ENCODE measurements around the gene SLC24A1.

Gene SLC24A1

GRCh38 chr15:65680544-65680943 lies 58.8 kb downstream of the SLC24A1 start:
- no peak overlapping the region for H4K91ac ChIP-seq (ENCODE audit: low read depth, low read length)
- no peak overlapping the region for H3K23ac ChIP-seq (ENCODE audit: low read length)
- H4K8ac ChIP-seq (ENCODE audit: low read depth, low read length) = no peak overlapping the region
- H3K27ac ChIP-seq (ENCODE audit: low read depth, low read length) = no peak overlapping the region
- H3K14ac ChIP-seq (ENCODE audit: low read length) = no peak overlapping the region
- H3K9ac ChIP-seq (ENCODE audit: low read length) = no peak overlapping the region
- no peak overlapping the region for H3K4me3 ChIP-seq (ENCODE audit: low read depth, low read length)
- H3K79me1 ChIP-seq (ENCODE audit: low read length) = no peaks in the 10 kb centered on the region
- no CpG with 5 or more reads among the region's 1 CpG for WGBS (ENCODE audit: extremely low coverage, insufficient coverage, insufficient read length)
- no peaks in the 10 kb centered on the region for H3K4me1 ChIP-seq (ENCODE audit: control insufficient read depth in 1 of 2, insufficient read depth in 2 of 2, low read length in 2 of 2)
- H4K12ac ChIP-seq (ENCODE audit: low read depth, low read length) = no peak overlapping the region
- no peaks in the 10 kb centered on the region for H3K79me2 ChIP-seq (ENCODE audit: control insufficient read depth, insufficient read depth, low read length, poor library complexity)
- H2BK12ac ChIP-seq (ENCODE audit: low read length) = no peak overlapping the region
- H3K4me2 ChIP-seq (ENCODE audit: low read length) = no peak overlapping the region
- DNase-seq = no peak
- no peak overlapping the region for H2AK5ac ChIP-seq (ENCODE audit: low read length)
- no peaks in the 10 kb centered on the region for H3K9me3 ChIP-seq (ENCODE audit: insufficient read depth, low read depth, low read length)
- no peak overlapping the region for H2BK5ac ChIP-seq (ENCODE audit: low read depth, low read length, poor library complexity)
- H3K36me3 ChIP-seq (ENCODE audit: control insufficient read depth in 1 of 2, insufficient read depth in 2 of 2, low read length in 2 of 2) = no peaks in the 10 kb centered on the region
- no peak overlapping the region for H2AFZ ChIP-seq (ENCODE audit: insufficient read depth, low read length, poor library complexity)
- no peaks in the 10 kb centered on the region for H3K27me3 ChIP-seq (ENCODE audit: insufficient read depth, low read length)
- H3K4ac ChIP-seq (ENCODE audit: low read depth, low read length) = no peak overlapping the region
- no peak overlapping the region for H3K18ac ChIP-seq (ENCODE audit: low read length)
- no peak overlapping the region for H2BK120ac ChIP-seq (ENCODE audit: insufficient read depth, low read length, poor library complexity)

- Histone ChIP-seq H4K12ac (ENCODE audit: low read depth, low read length) (no peak overlapping the region), H3K4me1 (ENCODE audit: control insufficient read depth in 1 of 2, insufficient read depth in 2 of 2, low read length in 2 of 2) (no peaks in the 10 kb centered on the region), H2BK12ac (ENCODE audit: low read length) (no peak overlapping the region), H4K8ac (ENCODE audit: low read depth, low read length) (no peak overlapping the region), H2AFZ (ENCODE audit: insufficient read depth, low read length, poor library complexity) (no peak overlapping the region), H3K23ac (ENCODE audit: low read length) (no peak overlapping the region), H3K4ac (ENCODE audit: low read depth, low read length) (no peak overlapping the region), H2AK5ac (ENCODE audit: low read length) (no peak overlapping the region), H2BK120ac (ENCODE audit: insufficient read depth, low read length, poor library complexity) (no peak overlapping the region), H3K14ac (ENCODE audit: low read length) (no peak overlapping the region), H3K4me2 (ENCODE audit: low read length) (no peak overlapping the region), H3K18ac (ENCODE audit: low read length) (no peak overlapping the region), H2BK5ac (ENCODE audit: low read depth, low read length, poor library complexity) (no peak overlapping the region), H3K27ac (ENCODE audit: low read depth, low read length) (no peak overlapping the region), H4K91ac (ENCODE audit: low read depth, low read length) (no peak overlapping the region), H3K9me3 (ENCODE audit: insufficient read depth, low read depth, low read length) (no peaks in the 10 kb centered on the region), H3K27me3 (ENCODE audit: insufficient read depth, low read length) (no peaks in the 10 kb centered on the region), H3K9ac (ENCODE audit: low read length) (no peak overlapping the region), H3K79me2 (ENCODE audit: control insufficient read depth, insufficient read depth, low read length, poor library complexity) (no peaks in the 10 kb centered on the region), H3K4me3 (ENCODE audit: low read depth, low read length) (no peak overlapping the region), H3K79me1 (ENCODE audit: low read length) (no peaks in the 10 kb centered on the region), H3K36me3 (ENCODE audit: control insufficient read depth in 1 of 2, insufficient read depth in 2 of 2, low read length in 2 of 2) (no peaks in the 10 kb centered on the region)
- no CpG with 5 or more reads among the region's 2 CpGs for WGBS (ENCODE audit: extremely low coverage, insufficient coverage, insufficient read length)
- no peak for DNase-seq
Measured at GRCh38 chr15:65682404-65682911, 60.7 kb downstream of the SLC24A1 start.

- peaks cover 0 to 2% of the 10 kb centered on the region in 2 experiments for H3K36me3 ChIP-seq (ENCODE audit: control insufficient read depth in 1 of 2, insufficient read depth in 2 of 2, low read length in 2 of 2)
- no peak overlapping the region for H4K12ac ChIP-seq (ENCODE audit: low read depth, low read length)
- H2BK12ac ChIP-seq (ENCODE audit: low read length) = no peak overlapping the region
- no peak overlapping the region for H3K23ac ChIP-seq (ENCODE audit: low read length)
- H3K9me3 ChIP-seq (ENCODE audit: insufficient read depth, low read depth, low read length) = no peaks in the 10 kb centered on the region
- no peak overlapping the region for H2AK5ac ChIP-seq (ENCODE audit: low read length)
- no CpG with 5 or more reads among the region's 1 CpG for WGBS (ENCODE audit: extremely low coverage, insufficient coverage, insufficient read length)
- H2BK5ac ChIP-seq (ENCODE audit: low read depth, low read length, poor library complexity) = no peak overlapping the region
- no peak overlapping the region for H2AFZ ChIP-seq (ENCODE audit: insufficient read depth, low read length, poor library complexity)
- no peak overlapping the region for H3K4me2 ChIP-seq (ENCODE audit: low read length)
- DNase-seq = no peak
- no peak overlapping the region for H3K9ac ChIP-seq (ENCODE audit: low read length)
- H3K27me3 ChIP-seq (ENCODE audit: insufficient read depth, low read length) = no peaks in the 10 kb centered on the region
- H4K91ac ChIP-seq (ENCODE audit: low read depth, low read length) = no peak overlapping the region
- H3K4me1 ChIP-seq (ENCODE audit: control insufficient read depth in 1 of 2, insufficient read depth in 2 of 2, low read length in 2 of 2) = no peaks in the 10 kb centered on the region
- H3K18ac ChIP-seq (ENCODE audit: low read length) = no peak overlapping the region
- no peaks in the 10 kb centered on the region for H3K79me1 ChIP-seq (ENCODE audit: low read length)
- no peak overlapping the region for H3K14ac ChIP-seq (ENCODE audit: low read length)
- no peak overlapping the region for H3K4me3 ChIP-seq (ENCODE audit: low read depth, low read length)
- no peaks in the 10 kb centered on the region for H3K79me2 ChIP-seq (ENCODE audit: control insufficient read depth, insufficient read depth, low read length, poor library complexity)
- H3K27ac ChIP-seq (ENCODE audit: low read depth, low read length) = no peak overlapping the region
- H4K8ac ChIP-seq (ENCODE audit: low read depth, low read length) = no peak overlapping the region
- H3K4ac ChIP-seq (ENCODE audit: low read depth, low read length) = no peak overlapping the region
- H2BK120ac ChIP-seq (ENCODE audit: insufficient read depth, low read length, poor library complexity) = no peak overlapping the region
Measured at GRCh38 chr15:65688462-65688861, 66.7 kb downstream of the SLC24A1 start.

- Histone ChIP-seq H3K14ac (ENCODE audit: low read length) (no peak overlapping the region), H3K9ac (ENCODE audit: low read length) (no peak overlapping the region), H2AK5ac (ENCODE audit: low read length) (no peak overlapping the region), H4K8ac (ENCODE audit: low read depth, low read length) (no peak overlapping the region), H2BK5ac (ENCODE audit: low read depth, low read length, poor library complexity) (no peak overlapping the region), H3K18ac (ENCODE audit: low read length) (no peak overlapping the region), H3K4me2 (ENCODE audit: low read length) (no peak overlapping the region), H4K91ac (ENCODE audit: low read depth, low read length) (no peak overlapping the region), H4K12ac (ENCODE audit: low read depth, low read length) (no peak overlapping the region), H3K27ac (ENCODE audit: low read depth, low read length) (no peak overlapping the region), H3K4me1 (ENCODE audit: control insufficient read depth in 1 of 2, insufficient read depth in 2 of 2, low read length in 2 of 2) (no peaks in the 10 kb centered on the region), H2BK120ac (ENCODE audit: insufficient read depth, low read length, poor library complexity) (no peak overlapping the region), H3K27me3 (ENCODE audit: insufficient read depth, low read length) (no peaks in the 10 kb centered on the region), H3K4ac (ENCODE audit: low read depth, low read length) (no peak overlapping the region), H3K79me1 (ENCODE audit: low read length) (no peaks in the 10 kb centered on the region), H3K36me3 (ENCODE audit: control insufficient read depth in 1 of 2, insufficient read depth in 2 of 2, low read length in 2 of 2) (peaks cover 0 to 2% of the 10 kb centered on the region in 2 experiments), H3K4me3 (ENCODE audit: low read depth, low read length) (no peak overlapping the region), H3K23ac (ENCODE audit: low read length) (no peak overlapping the region), H3K79me2 (ENCODE audit: control insufficient read depth, insufficient read depth, low read length, poor library complexity) (no peaks in the 10 kb centered on the region), H3K9me3 (ENCODE audit: insufficient read depth, low read depth, low read length) (no peaks in the 10 kb centered on the region), H2BK12ac (ENCODE audit: low read length) (no peak overlapping the region), H2AFZ (ENCODE audit: insufficient read depth, low read length, poor library complexity) (no peak overlapping the region)
- DNase-seq = no peak
- WGBS (ENCODE audit: extremely low coverage, insufficient coverage, insufficient read length) = no CpG with 5 or more reads among the region's 1 CpG
Measured at GRCh38 chr15:65690173-65690572, 68.4 kb downstream of the SLC24A1 start.
